ENCODE data around the gene PAH. TPM values are rescaled to one million over a fixed set of nuclear protein-coding genes. Genes with fewer than 3 reads are reported as not detected.
A peak's percentile ranks its signal among the peaks of the same experiment; 100 is the strongest.

PAH gene
- total RNA-seq, 1 experiment from 2014 or later = 5.1 TPM

- no peaks in the 10 kb centered on the region for H3K27me3 ChIP-seq (replicated peaks; ENCODE audit: control insufficient read depth, insufficient read depth, low read length)
- no peak for TF ChIP-seq CTCF (IDR thresholded peaks at IDR 0.05; ENCODE audit: insufficient read depth in 1 of 2, low read depth in 1 of 2, low read length in 1 of 2, severe bottlenecking in 1 of 2, unreplicated experiment in 1 of 2)
- Mint-ChIP-seq H3K36me3 (ENCODE audit: insufficient read depth, unreplicated experiment) (no peaks in the 10 kb centered on the region), H3K27me3 (ENCODE audit: insufficient read depth, unreplicated experiment) (peaks cover 3% of the 10 kb centered on the region), H3K4me3 (ENCODE audit: unreplicated experiment) (no peak overlapping the region), H3K4me1 (ENCODE audit: low read depth, unreplicated experiment) (no peaks in the 10 kb centered on the region), H3K27ac (ENCODE audit: unreplicated experiment) (no peak overlapping the region), H3K9me3 (ENCODE audit: unreplicated experiment) (no peaks in the 10 kb centered on the region)
- no peak overlapping the region for H3K4me3 ChIP-seq (ENCODE audit: low read depth, low read length)
- intact Hi-C loops (cut with micrococcal nuclease; ENCODE audit: unreplicated experiment) = no loop called here
- ChIA-PET CTCF (no interaction called here), POLR2A (no interaction called here)
- no TSS peak for BruUV-seq (replicated peaks)
- peak in 1 of 2 experiments; percentile 20 for DNase-seq
- H3K9me3 ChIP-seq = no peaks in the 10 kb centered on the region
- H3K4me1 ChIP-seq = no peaks in the 10 kb centered on the region
- no peaks in the 10 kb centered on the region for H3K36me3 ChIP-seq (ENCODE audit: control insufficient read depth, insufficient read depth, low read length)
These were observed 40.2 kb downstream of the PAH start for GRCh38 chr12:102876883-102877282.

DNA sequence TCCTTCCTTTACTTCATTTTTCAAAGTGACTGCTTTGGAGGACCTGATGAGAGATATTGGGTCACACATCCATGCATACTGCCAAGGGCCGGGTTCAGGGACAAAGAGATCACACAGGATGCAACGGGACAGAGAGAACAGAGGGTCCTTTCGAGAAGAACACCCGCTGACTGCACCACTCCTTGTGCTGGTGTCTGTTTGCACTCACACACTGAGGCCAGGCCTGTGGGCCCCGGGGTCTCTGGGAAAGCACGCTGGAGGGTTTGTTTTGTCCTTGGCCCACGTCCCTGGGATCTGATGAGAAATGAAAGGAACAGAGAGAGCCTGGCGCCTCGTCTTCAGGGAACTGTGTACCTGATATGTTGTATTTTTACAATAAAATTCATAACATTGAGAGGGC, 42.2 kb downstream of the PAH start:
- no peak for TF ChIP-seq CTCF (IDR thresholded peaks at IDR 0.05; ENCODE audit: insufficient read depth in 1 of 2, low read depth in 1 of 2, low read length in 1 of 2, severe bottlenecking in 1 of 2, unreplicated experiment in 1 of 2)
- Histone ChIP-seq H3K36me3 (ENCODE audit: control insufficient read depth, insufficient read depth, low read length) (no peaks in the 10 kb centered on the region), H3K4me1 (no peaks in the 10 kb centered on the region), H3K4me3 (ENCODE audit: low read depth, low read length) (no peak overlapping the region), H3K9me3 (no peaks in the 10 kb centered on the region), H3K27me3 (replicated peaks; ENCODE audit: control insufficient read depth, insufficient read depth, low read length) (no peaks in the 10 kb centered on the region)
- no peaks in the 10 kb centered on the region for H3K4me1 Mint-ChIP-seq (ENCODE audit: low read depth, unreplicated experiment)
- CTCF ChIA-PET = no interaction called here
- no peak overlapping the region for H3K27ac Mint-ChIP-seq (ENCODE audit: unreplicated experiment)
- peaks cover 3% of the 10 kb centered on the region for H3K27me3 Mint-ChIP-seq (ENCODE audit: insufficient read depth, unreplicated experiment)
- POLR2A ChIA-PET = no interaction called here
- no peak overlapping the region for H3K4me3 Mint-ChIP-seq (ENCODE audit: unreplicated experiment)
- DNase-seq = no peak
- intact Hi-C loops (cut with micrococcal nuclease; ENCODE audit: unreplicated experiment) = no loop called here
- H3K9me3 Mint-ChIP-seq (ENCODE audit: unreplicated experiment) = no peaks in the 10 kb centered on the region
- no TSS peak for BruUV-seq (replicated peaks)
- no peaks in the 10 kb centered on the region for H3K36me3 Mint-ChIP-seq (ENCODE audit: insufficient read depth, unreplicated experiment)

DNA sequence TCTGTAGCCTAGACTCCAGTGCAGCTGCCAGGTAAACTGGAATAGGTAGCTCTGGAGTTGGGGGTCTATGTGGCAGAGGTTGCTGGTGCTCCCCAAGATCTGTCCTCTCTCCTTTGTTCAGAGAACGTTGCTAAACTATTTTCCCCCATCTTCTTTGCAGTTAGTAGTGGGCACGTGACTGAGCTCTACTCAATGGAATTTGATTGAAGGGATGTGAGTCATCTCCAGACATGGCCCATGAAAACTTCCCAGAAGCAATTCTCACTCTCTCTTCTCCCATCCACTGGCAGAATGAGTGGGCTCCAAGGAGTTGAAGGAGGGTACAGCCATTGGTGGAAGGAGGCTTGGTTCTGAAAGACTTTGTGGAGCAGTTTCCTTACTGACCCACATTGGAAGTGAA, 44.0 kb downstream of the PAH start:
- POLR2A ChIA-PET = no interaction called here
- Mint-ChIP-seq H3K4me1 (ENCODE audit: low read depth, unreplicated experiment) (no peaks in the 10 kb centered on the region), H3K36me3 (ENCODE audit: insufficient read depth, unreplicated experiment) (no peaks in the 10 kb centered on the region), H3K27me3 (ENCODE audit: insufficient read depth, unreplicated experiment) (no peaks in the 10 kb centered on the region), H3K27ac (ENCODE audit: unreplicated experiment) (no peak overlapping the region), H3K9me3 (ENCODE audit: unreplicated experiment) (no peaks in the 10 kb centered on the region), H3K4me3 (ENCODE audit: unreplicated experiment) (no peak overlapping the region)
- Histone ChIP-seq H3K4me1 (no peaks in the 10 kb centered on the region), H3K4me3 (ENCODE audit: low read depth, low read length) (no peak overlapping the region), H3K27me3 (replicated peaks; ENCODE audit: control insufficient read depth, insufficient read depth, low read length) (no peaks in the 10 kb centered on the region), H3K9me3 (no peaks in the 10 kb centered on the region), H3K36me3 (ENCODE audit: control insufficient read depth, insufficient read depth, low read length) (no peaks in the 10 kb centered on the region)
- no TSS peak for BruUV-seq (replicated peaks)
- CTCF ChIA-PET = no interaction called here
- intact Hi-C loops (cut with micrococcal nuclease; ENCODE audit: unreplicated experiment) = no loop called here
- TF ChIP-seq CTCF (IDR thresholded peaks at IDR 0.05; ENCODE audit: insufficient read depth in 1 of 2, low read depth in 1 of 2, low read length in 1 of 2, severe bottlenecking in 1 of 2, unreplicated experiment in 1 of 2) = no peak
- DNase-seq = no peak
